COLO668 (cell line): ENCODE measurements around the gene BRMS1L.
"Not testable (repeated sequence)": the region's sequence is repeated elsewhere in the genome, so short reads cannot be mapped to it uniquely, and the experiment has no call there.

Experiments used
- DNase-seq: peaks from one replicate; lab custom pipeline; 2025; ENCODE audit not compliant: unreplicated experiment; lab: John Stamatoyannopoulos, UW

Gene BRMS1L

GRCh38 chr14:35821564-35822411 is 4.3 kb upstream of the BRMS1L start:
- peak; percentile 24 for DNase-seq

- no peak for DNase-seq
Measured at GRCh38 chr14:35822501-35822900, 3.6 kb upstream of the BRMS1L start.

GRCh38 chr14:35824446-35825165 is 1.5 kb upstream of the BRMS1L start:
- not testable (repeated sequence) for DNase-seq

GRCh38 chr14:35825968-35826217 is 245 bp upstream of the BRMS1L start:
- no peak for DNase-seq

- DNase-seq = no peak
Measured at GRCh38 chr14:35826952-35827416, 846 bp downstream of the BRMS1L start.

GRCh38 chr14:35827678-35828472 is 1.7 kb downstream of the BRMS1L start:
- no peak for DNase-seq

- no peak for DNase-seq
Measured at GRCh38 chr14:35829449-35829848, 3.3 kb downstream of the BRMS1L start.

GRCh38 chr14:35835208-35835982 is 9.3 kb downstream of the BRMS1L start:
- DNase-seq = no peak

GRCh38 chr14:35841704-35842103 is 15.6 kb downstream of the BRMS1L start:
- DNase-seq = not testable (repeated sequence)

- not testable (repeated sequence) for DNase-seq
Measured at GRCh38 chr14:35842245-35842644, 16.1 kb downstream of the BRMS1L start.

- DNase-seq = no peak
Measured at GRCh38 chr14:35844494-35844893, 18.4 kb downstream of the BRMS1L start.

- peak; percentile 78 for DNase-seq
Measured at GRCh38 chr14:35847636-35848035, 21.5 kb downstream of the BRMS1L start.

GRCh38 chr14:35849122-35849521 is 23.0 kb downstream of the BRMS1L start:
- DNase-seq = no peak

- no peak for DNase-seq
Measured at GRCh38 chr14:35851823-35852222, 25.7 kb downstream of the BRMS1L start.

GRCh38 chr14:35853225-35853624 is 27.1 kb downstream of the BRMS1L start:
- DNase-seq = no peak

- no peak for DNase-seq
Measured at GRCh38 chr14:35854696-35855270, 28.6 kb downstream of the BRMS1L start.

GRCh38 chr14:35855876-35856481 is 29.8 kb downstream of the BRMS1L start:
- DNase-seq = peak; percentile 28

- DNase-seq = no peak
Measured at GRCh38 chr14:35858521-35859209, 32.5 kb downstream of the BRMS1L start.

- no peak for DNase-seq
Measured at GRCh38 chr14:35861204-35861868, 35.2 kb downstream of the BRMS1L start.
